Measurements from ENCODE around the gene SIGLEC1. TPM values are rescaled to one million over a fixed set of nuclear protein-coding genes. Genes with fewer than 3 reads are reported as not detected.
A peak's percentile ranks its signal among the peaks of the same experiment; 100 is the strongest.

The SIGLEC1 gene
- total RNA-seq, 1 experiment from 2014 or later, result not detected

GRCh38 chr20:3745686-3746173, 33.3 kb upstream of the SIGLEC1 start:
- H3K4me3 ChIP-seq (ENCODE audit: low read depth, low read length, poor library complexity, severe bottlenecking), result no peak overlapping the region
- POLR2A ChIA-PET (ENCODE audit: low non-redundant PET), result no interaction called here
- CTCF ChIA-PET, result no interaction called here

GRCh38 chr20:3744806-3745685, 32.6 kb upstream of the SIGLEC1 start:
- CTCF ChIA-PET, result interaction anchor here (1.1 kb wide), 1 partner anchor 48 kb away, joined by 10 read pairs; no protein-coding TSS in a partner anchor
- no peaks in the 10 kb centered on the region for H3K9me3 ChIP-seq (ENCODE audit: low read depth, low read length, poor library complexity, severe bottlenecking)
- POLR2A ChIA-PET (ENCODE audit: low non-redundant PET), result no interaction called here
- TF ChIP-seq CTCF (conservative IDR thresholded peaks at IDR 0.05; ENCODE audit: low read depth, low read length) (no peak), EZH2 (IDR thresholded peaks at IDR 0.05; ENCODE audit: borderline replicate concordance, low read depth, low read length, poor library complexity, severe bottlenecking) (no peak)
- H3K36me3 ChIP-seq (ENCODE audit: insufficient read depth, low read length, poor library complexity, severe bottlenecking), result no peaks in the 10 kb centered on the region
- no peak overlapping the region for H3K27ac ChIP-seq (ENCODE audit: low read depth, low read length, poor library complexity, severe bottlenecking)
- H3K4me3 ChIP-seq (ENCODE audit: low read depth, low read length, poor library complexity, severe bottlenecking), result no peak overlapping the region
- BruUV-seq (replicated peaks), result no TSS peak
- DNase-seq (ENCODE audit: low spot score), result peak; percentile 69
- intact Hi-C loops (cut with micrococcal nuclease; ENCODE audit: unreplicated experiment), result no loop called here
- H3K27me3 ChIP-seq (replicated peaks; ENCODE audit: insufficient read depth, low read depth, low read length, poor library complexity), result no peaks in the 10 kb centered on the region
- H3K4me1 ChIP-seq (ENCODE audit: insufficient read depth, low read length, poor library complexity, severe bottlenecking), result no peaks in the 10 kb centered on the region

More at GRCh38 chr20:3745686-3746173, 33.3 kb upstream of the SIGLEC1 start:
- Histone ChIP-seq H3K27ac (ENCODE audit: low read depth, low read length, poor library complexity, severe bottlenecking) (no peak overlapping the region), H3K36me3 (ENCODE audit: insufficient read depth, low read length, poor library complexity, severe bottlenecking) (no peaks in the 10 kb centered on the region), H3K27me3 (replicated peaks; ENCODE audit: insufficient read depth, low read depth, low read length, poor library complexity) (no peaks in the 10 kb centered on the region), H3K4me1 (ENCODE audit: insufficient read depth, low read length, poor library complexity, severe bottlenecking) (no peaks in the 10 kb centered on the region), H3K9me3 (ENCODE audit: low read depth, low read length, poor library complexity, severe bottlenecking) (no peaks in the 10 kb centered on the region)
- TF ChIP-seq EZH2 (IDR thresholded peaks at IDR 0.05; ENCODE audit: borderline replicate concordance, low read depth, low read length, poor library complexity, severe bottlenecking) (no peak), CTCF (conservative IDR thresholded peaks at IDR 0.05; ENCODE audit: low read depth, low read length) (no peak)
- no TSS peak for BruUV-seq (replicated peaks)
- DNase-seq (ENCODE audit: low spot score), result no peak
- intact Hi-C loops (cut with micrococcal nuclease; ENCODE audit: unreplicated experiment), result no loop called here

GRCh38 chr20:3744037-3744436, 31.6 kb upstream of the SIGLEC1 start:
- no peak overlapping the region for H3K4me3 ChIP-seq (ENCODE audit: low read depth, low read length, poor library complexity, severe bottlenecking)
- no peaks in the 10 kb centered on the region for H3K4me1 ChIP-seq (ENCODE audit: insufficient read depth, low read length, poor library complexity, severe bottlenecking)
- TF ChIP-seq EZH2 (IDR thresholded peaks at IDR 0.05; ENCODE audit: borderline replicate concordance, low read depth, low read length, poor library complexity, severe bottlenecking) (no peak), CTCF (conservative IDR thresholded peaks at IDR 0.05; ENCODE audit: low read depth, low read length) (no peak)
- no TSS peak for BruUV-seq (replicated peaks)
- no peaks in the 10 kb centered on the region for H3K9me3 ChIP-seq (ENCODE audit: low read depth, low read length, poor library complexity, severe bottlenecking)
- intact Hi-C loops (cut with micrococcal nuclease; ENCODE audit: unreplicated experiment), result no loop called here
- POLR2A ChIA-PET (ENCODE audit: low non-redundant PET), result no interaction called here
- H3K27me3 ChIP-seq (replicated peaks; ENCODE audit: insufficient read depth, low read depth, low read length, poor library complexity), result no peaks in the 10 kb centered on the region
- no peak for DNase-seq (ENCODE audit: low spot score)
- CTCF ChIA-PET, result interaction anchor here (0.5 to 1.1 kb wide), 2 partner anchors 47 to 80 kb away, joined by 4 to 10 read pairs; no protein-coding TSS in a partner anchor
- no peak overlapping the region for H3K27ac ChIP-seq (ENCODE audit: low read depth, low read length, poor library complexity, severe bottlenecking)
- H3K36me3 ChIP-seq (ENCODE audit: insufficient read depth, low read length, poor library complexity, severe bottlenecking), result no peaks in the 10 kb centered on the region
